GM18519 (cell line): ENCODE measurements around the gene PCSK9.
"Not testable (repeated sequence)": the region's sequence is repeated elsewhere in the genome, so short reads cannot be mapped to it uniquely, and the experiment has no call there.

Source experiments
- ATAC-seq: cut with Tn5 transposase; IDR thresholded peaks from one replicate; pipeline ENCODE4 v1.9.1; 2021; ENCODE audit warnings: mild to moderate bottlenecking, moderate library complexity; ENCODE audit not compliant: unreplicated experiment, low FRiP score

PCSK9 gene

GRCh38 chr1:55007625-55008024 is 31.7 kb upstream of the PCSK9 start:
- ATAC-seq = no peak

GRCh38 chr1:55010194-55010886 is 29.0 kb upstream of the PCSK9 start:
- ATAC-seq = no peak

GRCh38 chr1:55010887-55011217 is 28.5 kb upstream of the PCSK9 start:
- no peak for ATAC-seq

- ATAC-seq = no peak
Observed at GRCh38 chr1:55012661-55013060, 26.7 kb upstream of the PCSK9 start.

GRCh38 chr1:55015123-55015522 is 24.2 kb upstream of the PCSK9 start:
- no peak for ATAC-seq

- no peak for ATAC-seq
Observed at GRCh38 chr1:55015731-55016620, 23.4 kb upstream of the PCSK9 start.

- ATAC-seq = no peak
Observed at GRCh38 chr1:55018395-55018794, 21.0 kb upstream of the PCSK9 start.

- no peak for ATAC-seq
Observed at GRCh38 chr1:55021942-55022546, 17.3 kb upstream of the PCSK9 start.

GRCh38 chr1:55024163-55024562 is 15.2 kb upstream of the PCSK9 start:
- ATAC-seq = not testable (repeated sequence)

- ATAC-seq = not testable (repeated sequence)
Observed at GRCh38 chr1:55026682-55027081, 12.7 kb upstream of the PCSK9 start.

GRCh38 chr1:55031098-55031497 is 8.2 kb upstream of the PCSK9 start:
- not testable (repeated sequence) for ATAC-seq

GRCh38 chr1:55033265-55033614 is 6.1 kb upstream of the PCSK9 start:
- ATAC-seq = no peak

GRCh38 chr1:55034476-55035133 is 4.7 kb upstream of the PCSK9 start:
- ATAC-seq = no peak

GRCh38 chr1:55035904-55036303 is 3.4 kb upstream of the PCSK9 start:
- no peak for ATAC-seq

- no peak for ATAC-seq
Observed at GRCh38 chr1:55037733-55038551, 1.4 kb upstream of the PCSK9 start.

- ATAC-seq = no peak
Observed at GRCh38 chr1:55038552-55038838, 853 bp upstream of the PCSK9 start.

GRCh38 chr1:55038974-55039341 is 390 bp upstream of the PCSK9 start:
- ATAC-seq = no peak

GRCh38 chr1:55040083-55040932 is 960 bp downstream of the PCSK9 start:
- no peak for ATAC-seq

- no peak for ATAC-seq
Observed at GRCh38 chr1:55040933-55041494, 1.7 kb downstream of the PCSK9 start.
